ENCODE results near the gene TFG. TPM values are rescaled to one million over a fixed set of nuclear protein-coding genes. Genes with fewer than 3 reads are reported as not detected.
"Not testable (repeated sequence)": the region's sequence is repeated elsewhere in the genome, so short reads cannot be mapped to it uniquely, and the experiment has no call there.

TFG gene
- total RNA-seq (10 to 100 TPM; 41.2 to 42.7 TPM), polyA plus RNA-seq (10 to 100 TPM; 30.6 to 37.3 (median 37.1) TPM), total RNA-seq (46.9 to 86.6 (median 54.9) reads per million in 6 experiments)

DNA sequence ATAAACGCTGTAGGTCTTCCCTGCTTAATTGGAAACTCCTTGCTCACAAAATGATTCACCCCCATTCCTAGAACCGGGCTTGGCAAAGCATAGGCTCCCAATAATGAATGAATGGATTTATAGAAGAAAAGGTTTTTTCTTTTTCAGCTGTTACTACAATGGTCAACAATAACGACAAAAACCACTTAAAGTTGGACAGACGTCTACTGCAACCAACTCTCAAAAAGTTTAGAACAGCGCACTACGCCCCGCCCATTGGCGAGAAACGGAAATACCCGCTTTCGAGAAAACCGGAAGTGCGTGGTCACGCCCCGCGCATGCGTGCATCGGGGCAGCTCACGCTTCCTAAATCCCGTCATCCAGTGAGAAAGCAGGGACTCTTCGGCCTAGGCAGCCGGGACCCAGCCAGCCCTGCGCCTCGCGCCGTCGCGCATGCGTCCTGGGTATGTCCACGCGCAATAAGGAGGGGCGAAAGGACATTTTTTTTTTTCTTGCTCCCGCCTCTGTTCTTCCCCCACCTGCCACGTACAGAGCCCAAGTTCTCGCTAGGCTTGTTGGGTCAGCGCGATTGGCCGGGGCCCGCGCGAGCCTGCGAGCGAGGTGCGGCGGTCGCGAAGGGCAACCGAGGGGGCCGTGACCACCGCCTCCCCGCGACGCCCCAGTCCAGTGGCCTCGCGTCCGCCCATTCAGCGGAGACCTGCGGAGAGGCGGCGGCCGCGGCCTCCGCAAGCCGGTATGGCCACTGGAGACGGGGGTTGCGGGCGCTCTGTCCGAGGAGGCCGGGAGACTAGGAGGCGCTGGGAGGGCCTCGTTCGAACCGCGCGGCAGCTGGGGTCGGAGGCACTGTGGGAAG is at the start of gene TFG:
TFG (plus strand) TSS at position 506 of the 853 bp plus-strand sequence. CDS start 4,192 bp downstream, outside the sequence.
- peaks cover 0 to 7% (median 0%) of the 10 kb centered on the region in 9 donors for H3K9me3 Mint-ChIP-seq
- DNase-seq = peak; percentile 95 to 98 (median 96)
- POLR2A ChIA-PET = interaction anchor here (0.9 to 1.8 kb wide), 4 partner anchors 18 to 449 kb away, joined by 4 to 5 read pairs (median 4); partner anchors contain the start of genes LNP1, TBC1D23 and TOMM70
- peak within 1 kb of the TSS; percentile 84 to 95 (median 92) for H3K4me3 Mint-ChIP-seq
- peaks cover 3 to 14% (median 5%) of the 10 kb centered on the region in 3 donors for H3K36me3 Mint-ChIP-seq
- peak; percentile 93 to 95 for ATAC-seq
- peaks cover 28 to 52% (median 45%) of the 10 kb centered on the region in 4 donors for H3K4me1 Mint-ChIP-seq
- H3K27ac Mint-ChIP-seq = peak within 1 kb of the TSS; percentile 95 to 98 (median 97)
- peaks cover 0 to 14% (median 4%) of the 10 kb centered on the region in 5 donors for H3K27me3 Mint-ChIP-seq

GRCh38 chr3:100661294-100661693 is 48.0 kb upstream of the TFG start:
- POLR2A ChIA-PET, H3K9me3 Mint-ChIP-seq, H3K27me3 Mint-ChIP-seq, ATAC-seq, H3K27ac Mint-ChIP-seq, H3K36me3 Mint-ChIP-seq, H3K4me3 Mint-ChIP-seq, DNase-seq: not testable (repeated sequence)
- peaks cover 5 to 15% (median 10%) of the 10 kb centered on the region in 4 donors for H3K4me1 Mint-ChIP-seq

GRCh38 chr3:100662113-100662823 is 47.0 kb upstream of the TFG start:
- DNase-seq = no peak

DNA sequence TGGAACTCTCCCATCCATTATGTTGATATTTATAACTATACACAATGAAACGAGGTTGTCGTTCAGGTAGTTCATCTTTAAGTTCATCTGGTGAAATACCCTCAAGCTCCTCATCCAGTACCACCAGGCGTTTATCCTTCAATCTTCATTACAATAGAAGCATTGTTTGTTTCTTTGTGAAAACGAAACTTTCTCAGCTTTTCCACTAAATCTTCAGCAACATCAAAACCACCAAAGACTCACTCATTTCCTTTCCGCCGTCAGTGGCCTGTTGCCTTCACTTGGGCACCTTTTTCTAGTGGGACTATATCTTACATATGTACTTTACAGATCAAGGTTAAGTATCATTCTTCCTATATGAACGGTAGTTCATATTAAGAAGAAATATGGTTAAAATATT is 44.1 kb upstream of the TFG start:
- ATAC-seq (peak; percentile 41 to 61), DNase-seq (peak in 2 of 10 donors; percentile 4 to 24)
- Mint-ChIP-seq H3K27me3 (peaks cover 0 to 3% (median 0%) of the 10 kb centered on the region in 5 donors), H3K4me1 (peaks cover 5 to 15% (median 10%) of the 10 kb centered on the region in 4 donors), H3K36me3 (peaks cover 0 to 3% (median 0%) of the 10 kb centered on the region in 3 donors), H3K27ac (peak overlapping the region in 7 of 10 donors; percentile 7 to 65 (median 24)), H3K4me3 (peak overlapping the region in 9 of 10 donors; percentile 1 to 71 (median 49)), H3K9me3 (peaks cover 0 to 10% (median 4%) of the 10 kb centered on the region in 9 donors)
- POLR2A ChIA-PET = interaction anchor here (0.7 kb wide), 1 partner anchor 1017 kb away, joined by 3 read pairs; no protein-coding TSS in a partner anchor

More at GRCh38 chr3:100662113-100662823, 47.0 kb upstream of the TFG start:
- ATAC-seq = no peak
- no peaks in the 10 kb centered on the region for H3K36me3 Mint-ChIP-seq
- peaks cover 0 to 3% (median 0%) of the 10 kb centered on the region in 9 donors for H3K9me3 Mint-ChIP-seq
- H3K27ac Mint-ChIP-seq = peak overlapping the region in 2 of 10 donors; percentile 51 to 60
- H3K4me3 Mint-ChIP-seq = no peak overlapping the region
- H3K27me3 Mint-ChIP-seq = peaks cover 0 to 10% (median 0%) of the 10 kb centered on the region in 5 donors
- peaks cover 5 to 15% (median 10%) of the 10 kb centered on the region in 4 donors for H3K4me1 Mint-ChIP-seq
- POLR2A ChIA-PET = no interaction called here

- POLR2A ChIA-PET, H3K36me3 Mint-ChIP-seq, H3K27me3 Mint-ChIP-seq, DNase-seq, H3K4me3 Mint-ChIP-seq, H3K27ac Mint-ChIP-seq, ATAC-seq: not testable (repeated sequence)
- H3K9me3 Mint-ChIP-seq = peaks cover 0 to 22% (median 15%) of the 10 kb centered on the region in 9 donors
- peaks cover 5 to 15% (median 10%) of the 10 kb centered on the region in 4 donors for H3K4me1 Mint-ChIP-seq
Measured at GRCh38 chr3:100666699-100667098, 42.6 kb upstream of the TFG start.

DNA sequence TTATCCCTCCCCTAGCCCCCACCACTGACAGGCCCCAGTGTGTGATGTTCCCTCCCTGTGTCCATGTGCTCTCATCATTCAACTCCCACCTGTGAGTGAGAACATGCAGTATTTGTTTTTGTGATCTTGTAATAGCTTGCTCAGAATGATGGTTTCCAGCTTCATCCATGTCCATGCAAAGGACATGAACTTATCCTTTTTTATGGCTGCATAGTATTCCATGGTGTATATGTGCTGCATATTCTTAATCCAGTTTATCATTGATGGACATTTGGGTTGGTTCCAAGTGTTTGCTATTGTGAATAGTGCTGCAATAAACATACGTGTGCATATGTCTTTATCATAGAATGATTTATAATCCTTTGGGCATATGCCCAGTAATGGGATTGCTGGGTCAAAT is 42.0 kb upstream of the TFG start:
- DNase-seq, ATAC-seq, H3K4me3 Mint-ChIP-seq, H3K27me3 Mint-ChIP-seq, POLR2A ChIA-PET, H3K36me3 Mint-ChIP-seq, H3K27ac Mint-ChIP-seq: not testable (repeated sequence)
- Mint-ChIP-seq H3K4me1 (peaks cover 5 to 15% (median 10%) of the 10 kb centered on the region in 4 donors), H3K9me3 (peaks cover 0 to 26% (median 15%) of the 10 kb centered on the region in 9 donors)

GRCh38 chr3:100670995-100671394 is 38.3 kb upstream of the TFG start:
- H3K9me3 Mint-ChIP-seq = peaks cover 0 to 29% (median 18%) of the 10 kb centered on the region in 9 donors
- DNase-seq, H3K27ac Mint-ChIP-seq, H3K4me1 Mint-ChIP-seq, H3K4me3 Mint-ChIP-seq, H3K27me3 Mint-ChIP-seq, H3K36me3 Mint-ChIP-seq, ATAC-seq, POLR2A ChIA-PET: not testable (repeated sequence)

DNA sequence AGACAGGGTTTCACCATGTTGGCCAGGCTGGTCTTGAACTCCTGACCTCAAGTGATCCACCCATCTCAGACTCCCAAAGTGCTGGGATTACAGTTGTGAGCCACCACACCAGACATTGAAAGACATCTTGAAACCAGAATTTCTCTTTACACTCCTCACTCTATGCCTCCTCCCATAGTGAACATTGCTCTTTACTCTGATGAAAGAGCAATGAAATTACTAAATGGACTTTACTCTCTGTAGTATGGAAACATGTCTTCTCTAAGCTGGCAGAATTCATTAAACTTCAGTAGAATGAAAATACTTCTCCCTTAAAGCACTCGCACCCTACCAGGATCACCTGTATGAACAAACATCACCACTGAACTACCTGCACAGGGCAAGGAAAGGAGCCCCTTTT is 27.8 kb upstream of the TFG start:
- DNase-seq (no peak), ATAC-seq (no peak)
- Mint-ChIP-seq H3K36me3 (peaks cover 0 to 5% (median 0%) of the 10 kb centered on the region in 3 donors), H3K4me1 (no peaks in the 10 kb centered on the region), H3K27ac (no peak overlapping the region), H3K9me3 (peaks cover 0 to 11% (median 0%) of the 10 kb centered on the region in 9 donors), H3K4me3 (no peak overlapping the region), H3K27me3 (peaks cover 0 to 9% (median 7%) of the 10 kb centered on the region in 5 donors)
- POLR2A ChIA-PET = no interaction called here

DNA sequence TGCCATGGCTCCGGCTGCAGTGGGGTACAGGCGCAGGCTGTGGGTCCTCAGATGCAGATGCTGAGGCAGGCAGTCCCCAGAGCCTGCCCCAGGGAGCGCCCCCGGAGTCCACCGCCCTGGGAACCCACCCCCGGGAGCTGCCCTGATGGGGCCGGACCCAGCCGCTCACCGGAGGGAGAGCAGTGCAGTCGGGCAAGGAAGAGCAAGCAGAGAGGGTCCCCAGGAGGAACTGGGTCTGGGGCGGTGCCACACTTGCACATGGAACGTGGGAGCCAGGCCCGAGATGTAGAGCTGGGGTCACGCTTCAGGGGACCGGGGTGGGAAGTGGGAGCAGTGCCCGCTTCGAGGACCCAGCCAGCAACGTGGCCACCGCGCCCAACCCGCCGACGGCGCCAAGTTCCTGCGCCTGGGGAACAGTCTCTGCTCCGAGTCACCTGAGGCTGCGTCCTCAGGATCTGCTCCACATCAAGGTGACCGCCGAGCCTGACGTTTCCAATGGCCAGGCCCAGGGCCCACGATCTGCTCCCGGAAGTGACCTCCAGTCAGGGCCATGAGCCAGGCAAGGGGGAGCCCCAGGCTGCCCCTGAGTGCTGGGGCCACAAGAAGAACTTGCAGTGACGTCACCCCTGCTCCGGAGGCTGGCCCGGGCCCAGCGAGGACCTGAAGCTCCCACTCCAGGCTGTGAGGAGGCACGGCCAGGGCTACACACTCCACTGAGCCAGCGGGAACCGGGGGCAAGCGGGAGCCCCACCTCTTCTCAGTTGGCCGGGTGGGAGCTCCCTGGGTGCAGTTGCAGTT is 27.0 kb upstream of the TFG start:
- ATAC-seq (peak in 1 of 2 donors; percentile 23), DNase-seq (no peak)
- peaks cover 0 to 11% (median 0%) of the 10 kb centered on the region in 9 donors for H3K9me3 Mint-ChIP-seq
- no peaks in the 10 kb centered on the region for H3K4me1 Mint-ChIP-seq
- no peak overlapping the region for H3K27ac Mint-ChIP-seq
- H3K36me3 Mint-ChIP-seq = peaks cover 0 to 5% (median 0%) of the 10 kb centered on the region in 3 donors
- no peak overlapping the region for H3K4me3 Mint-ChIP-seq
- POLR2A ChIA-PET = no interaction called here
- peaks cover 0 to 8% (median 5%) of the 10 kb centered on the region in 5 donors for H3K27me3 Mint-ChIP-seq

- DNase-seq (no peak), ATAC-seq (no peak)
- Mint-ChIP-seq H3K27me3 (peaks cover 0 to 10% (median 4%) of the 10 kb centered on the region in 5 donors), H3K36me3 (no peaks in the 10 kb centered on the region), H3K4me1 (no peaks in the 10 kb centered on the region), H3K4me3 (no peak overlapping the region), H3K27ac (no peak overlapping the region), H3K9me3 (peaks cover 0 to 6% (median 0%) of the 10 kb centered on the region in 9 donors)
- POLR2A ChIA-PET = interaction anchor here (1.0 kb wide), 1 partner anchor 26 kb away, joined by 4 read pairs; the partner anchor contains the start of gene TFG
Measured at GRCh38 chr3:100682854-100683760, 26.2 kb upstream of the TFG start.

GRCh38 chr3:100693225-100693624 is 16.1 kb upstream of the TFG start:
- Mint-ChIP-seq H3K36me3 (no peaks in the 10 kb centered on the region), H3K4me1 (no peaks in the 10 kb centered on the region), H3K4me3 (no peak overlapping the region), H3K9me3 (peaks cover 0 to 6% (median 0%) of the 10 kb centered on the region in 9 donors), H3K27ac (no peak overlapping the region), H3K27me3 (peaks cover 16 to 83% (median 44%) of the 10 kb centered on the region in 5 donors)
- ATAC-seq (no peak), DNase-seq (no peak)
- POLR2A ChIA-PET = no interaction called here

All from naive thymus-derived CD8-positive, alpha-beta T cell (primary cell).